SK-N-SH (cell line): ENCODE results near the gene GRIN2C. TPM values are rescaled to one million over a fixed set of nuclear protein-coding genes. Genes with fewer than 3 reads are reported as not detected.
A peak's percentile ranks its signal among the peaks of the same experiment; 100 is the strongest.

ENCODE experiments used
- CTCF ChIA-PET: fragments of 300-600, 350-600 bp; formaldehyde crosslinking; extraction: SDS; loops from one replicate; lab custom pipeline; 2021; lab: Yijun Ruan, JAX
- POLR2A ChIA-PET: fragments of 350-600 bp; sonication (Branson Sonifier 250); formaldehyde crosslinking; extraction: SDS; loops from one replicate; lab custom pipeline; 2020; ENCODE audit warnings: antibody characterized with exemption, inconsistent platforms; lab: Yijun Ruan, JAX
- DNase-seq: peaks from one replicate; pipeline ENCODE4 v3.0.0; 2012
- H2AFZ ChIP-seq: fragments of 200-600 bp; sonication (generic); 2 replicates; pipeline ENCODE4 v1.8.1; 2016; ENCODE audit warnings: antibody characterized with exemption, mild to moderate bottlenecking, low read depth
- H3F3A ChIP-seq: fragments of 200-600 bp; sonication (generic); replicated peaks from 2 replicates; pipeline ENCODE3; 2016; ENCODE audit warnings: antibody characterized with exemption, mild to moderate bottlenecking; ENCODE audit not compliant: insufficient read depth
- H3K27ac ChIP-seq, 2 experiments: fragments of 200-500 bp in 1 of 2; fragments of 200-600 bp in 1 of 2; sonication (Bioruptor generic) in 1 of 2; sonication (generic), shearing (Covaris generic) in 1 of 2; 2 replicates each; pipeline versions ENCODE4 v1.5.1 to v1.6.1; 2014 to 2016; ENCODE audit warnings: low read depth in 2 of 2, inconsistent platforms in 1 of 2, low read length in 1 of 2, mild to moderate bottlenecking in 1 of 2, mixed read lengths in 1 of 2
- H3K27me3 ChIP-seq: fragments of 200-600 bp; sonication (generic), shearing (Covaris generic); 2 replicates; pipeline ENCODE4 v1.6.1; 2016; ENCODE audit warnings: mixed run types; ENCODE audit not compliant: insufficient read depth
- H3K36me3 ChIP-seq, 2 experiments: fragments of 200-500 bp in 1 of 2; fragments of 200-600 bp in 1 of 2; sonication (Bioruptor generic) in 1 of 2; sonication (generic) in 1 of 2; replicated peaks in 1 of 2; 2 replicates each; pipeline versions ENCODE3 to v1.5.1; 2014 to 2016; ENCODE audit warnings: low read length in 1 of 2, mild to moderate bottlenecking in 1 of 2; ENCODE audit not compliant: insufficient read depth in 2 of 2, control insufficient read depth in 1 of 2
- H3K4me1 ChIP-seq, 2 experiments: fragments of 200-500 bp in 1 of 2; fragments of 200-600 bp in 1 of 2; sonication (Bioruptor generic) in 1 of 2; sonication (generic), shearing (Covaris generic) in 1 of 2; 2 replicates each; pipeline versions ENCODE4 v1.5.1 to v1.6.1; 2014 to 2016; ENCODE audit warnings: low read depth in 1 of 2, low read length in 1 of 2, mixed run types in 1 of 2; ENCODE audit not compliant: insufficient read depth in 2 of 2, control insufficient read depth in 1 of 2
- H3K4me2 ChIP-seq: fragments of 200-600 bp; sonication (generic), shearing (Covaris generic); 2 replicates; pipeline ENCODE4 v1.6.1; 2017; ENCODE audit warnings: mixed run types
- H3K4me3 ChIP-seq, 2 experiments: fragments of 200-500 bp in 1 of 2; fragments of 200-600 bp in 1 of 2; sonication (Bioruptor generic) in 1 of 2; sonication (generic), shearing (Covaris generic) in 1 of 2; 2 replicates each; pipeline versions ENCODE4 v1.5.1 to v1.8.1; 2014 to 2016; ENCODE audit warnings: low read depth in 2 of 2, inconsistent platforms in 1 of 2, low read length in 1 of 2, mild to moderate bottlenecking in 1 of 2, mixed read lengths in 1 of 2, moderate library complexity in 1 of 2
- H3K79me2 ChIP-seq: fragments of 200-600 bp; sonication (generic); 2 replicates; pipeline ENCODE4 v1.8.1; 2017; ENCODE audit warnings: mild to moderate bottlenecking; ENCODE audit not compliant: insufficient read depth
- H3K9ac ChIP-seq: fragments of 200-600 bp; sonication (generic); 2 replicates; pipeline ENCODE4 v1.6.1; 2017; ENCODE audit warnings: mixed run types
- H3K9me2 ChIP-seq: fragments of 200-600 bp; sonication (generic); 2 replicates; pipeline ENCODE4 v1.6.1; 2017; ENCODE audit warnings: mixed run types
- H3K9me3 ChIP-seq: fragments of 200-600 bp; sonication (generic); 2 replicates; pipeline ENCODE4 v1.6.1; 2017; ENCODE audit warnings: mixed run types, mild to moderate bottlenecking, moderate library complexity
- H4K20me1 ChIP-seq: fragments of 200-600 bp; sonication (generic); 2 replicates; pipeline ENCODE4 v1.6.1; 2017; ENCODE audit warnings: mild to moderate bottlenecking, mixed run types; ENCODE audit not compliant: insufficient read depth
- CHD2 ChIP-seq: fragments of 150-350 bp; IDR thresholded peaks from 2 replicates; pipeline ENCODE4 v1.6.1; 2018; ENCODE audit warnings: low read length; ENCODE audit not compliant: partially characterized antibody
- EP300 ChIP-seq, 2 experiments: IDR thresholded peaks; 2 replicates each; pipeline versions ENCODE4 v1.4.0 to v1.6.1; 2012; ENCODE audit warnings: borderline replicate concordance in 1 of 2, low read depth in 1 of 2, low read length in 1 of 2
- FOXJ3 ChIP-seq: sonication (generic); formaldehyde crosslinking; IDR thresholded peaks from 2 replicates; pipeline ENCODE4 v1.5.1; 2020; ENCODE audit warnings: mild to moderate bottlenecking, missing genetic modification reagents
- FOXM1 ChIP-seq: IDR thresholded peaks from 2 replicates; pipeline ENCODE4 v1.4.0; 2012; ENCODE audit warnings: low read depth, mild to moderate bottlenecking
- GATA2 ChIP-seq: sonication (generic); formaldehyde crosslinking; IDR thresholded peaks from 2 replicates; pipeline ENCODE4 v1.5.0; 2020; ENCODE audit warnings: mild to moderate bottlenecking, missing genetic modification reagents
- NRF1 ChIP-seq: IDR thresholded peaks from 2 replicates; pipeline ENCODE4 v1.6.1; 2012; ENCODE audit warnings: low read depth, mild to moderate bottlenecking, low read length
- RCOR1 ChIP-seq: fragments of 150-350 bp; IDR thresholded peaks from 2 replicates; pipeline ENCODE4 v1.6.1; 2017; ENCODE audit warnings: antibody characterized with exemption, low read length
- RXRA ChIP-seq: IDR thresholded peaks from 2 replicates; pipeline ENCODE4 v1.4.0; 2012; ENCODE audit warnings: low read depth, mild to moderate bottlenecking, borderline replicate concordance
- SIN3A ChIP-seq: IDR thresholded peaks from 2 replicates; pipeline ENCODE4 v1.6.1; 2012; ENCODE audit warnings: low read depth, mild to moderate bottlenecking, low read length, moderate library complexity, borderline replicate concordance
- YY1 ChIP-seq: IDR thresholded peaks from 2 replicates; pipeline ENCODE4 v1.4.0; 2012; ENCODE audit warnings: low read depth, mild to moderate bottlenecking
- WGBS: methylation state at CpG from one replicate; pipeline ENCODE4 v1.1.6; 2017; ENCODE audit warnings: low lambda C conversion rate; 5-methylcytosine and 5-hydroxymethylcytosine counted together
- polyA plus RNA-seq, 3 experiments: library from polyadenylated mRNA; depleted of rRNA; stranded (reverse); fragments of >200 nt; gene quantifications; 2 replicates each; pipeline ENCODE4 v1.2.3, GENCODE V29; 2012
- TF ChIP-seq, protein P1 (sequence below): IDR thresholded peaks from 2 replicates; pipeline ENCODE4; 2012
- TF ChIP-seq, protein P2 (sequence below): IDR thresholded peaks from 2 replicates; pipeline ENCODE4 v1.4.0; 2012; ENCODE audit warnings: low read depth

GRIN2C gene
- polyA plus RNA-seq, 1 of the 3 experiments (the other 2 are of a cell fraction): 0.39 TPM

DNA sequence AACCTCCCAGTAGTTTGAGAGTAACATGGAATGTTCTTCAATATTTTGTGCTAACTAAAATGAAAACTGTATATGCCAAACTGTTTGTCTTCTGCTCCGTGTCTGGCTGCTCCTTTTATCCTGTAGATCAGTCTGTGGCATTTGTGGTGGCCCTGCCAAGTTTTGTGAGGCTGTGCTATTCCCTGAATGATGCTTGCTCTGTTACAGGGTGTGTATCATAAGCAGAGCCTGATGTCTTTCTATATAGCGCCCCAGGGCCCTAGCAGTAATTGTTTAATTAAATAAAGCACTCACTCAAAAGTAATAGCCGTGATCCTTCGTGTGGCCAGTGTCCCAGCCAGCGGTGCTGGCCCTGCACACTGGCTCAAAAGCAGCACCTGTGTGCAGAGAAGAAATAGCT is 55.7 kb downstream of the GRIN2C start:
- no peaks in the 10 kb centered on the region for H3K79me2 ChIP-seq
- DNase-seq: peak; percentile 90
- no peaks in the 10 kb centered on the region for H3K9me3 ChIP-seq
- no peak overlapping the region for H2AFZ ChIP-seq
- H3K27me3 ChIP-seq: no peaks in the 10 kb centered on the region
- CTCF ChIA-PET: interaction anchor here (0.7 to 98.1 kb wide), 7 partner anchors 10 to 59 kb away, joined by 3 to 3869 read pairs (median 7); partner anchors contain the start of genes FDXR and GRIN2C
- peaks cover 5% of the 10 kb centered on the region for H3F3A ChIP-seq
- WGBS: 54% methylated on average over 5 of the region's 5 CpGs
- peaks cover 0 to 42% of the 10 kb centered on the region in 2 experiments for H3K36me3 ChIP-seq
- H4K20me1 ChIP-seq: no peaks in the 10 kb centered on the region
- H3K4me2 ChIP-seq: no peak overlapping the region
- no peak overlapping the region for H3K9ac ChIP-seq
- H3K4me1 ChIP-seq: peaks cover 5 to 68% of the 10 kb centered on the region in 2 experiments; a peak in 3 of 4 replicates
- H3K27ac ChIP-seq: peak overlapping the region in 1 of 2 experiments; percentile 86; a peak in 2 of 4 replicates
- TF ChIP-seq FOXJ3 (CRISPR knock-in tag): peak; percentile 93
- TF ChIP-seq EP300 (IDR thresholded peaks at IDR 0.05; ENCODE audit: borderline replicate concordance in 1 of 2, low read depth in 1 of 2, low read length in 1 of 2): peak in 1 of 2 experiments; percentile 85; a peak in 2 of 4 replicates
- TF ChIP-seq, protein P1, sequence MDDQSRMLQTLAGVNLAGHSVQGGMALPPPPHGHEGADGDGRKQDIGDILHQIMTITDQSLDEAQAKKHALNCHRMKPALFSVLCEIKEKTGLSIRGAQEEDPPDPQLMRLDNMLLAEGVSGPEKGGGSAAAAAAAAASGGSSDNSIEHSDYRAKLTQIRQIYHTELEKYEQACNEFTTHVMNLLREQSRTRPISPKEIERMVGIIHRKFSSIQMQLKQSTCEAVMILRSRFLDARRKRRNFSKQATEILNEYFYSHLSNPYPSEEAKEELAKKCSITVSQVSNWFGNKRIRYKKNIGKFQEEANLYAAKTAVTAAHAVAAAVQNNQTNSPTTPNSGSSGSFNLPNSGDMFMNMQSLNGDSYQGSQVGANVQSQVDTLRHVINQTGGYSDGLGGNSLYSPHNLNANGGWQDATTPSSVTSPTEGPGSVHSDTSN: no peak
- TF ChIP-seq RXRA: no peak
- TF ChIP-seq CHD2: peak; percentile 88
- TF ChIP-seq RCOR1: peak; percentile 97
- peak; percentile 91 for TF ChIP-seq GATA2 (CRISPR knock-in tag)
- TF ChIP-seq, all 33 proteins: peak for 5
- POLR2A ChIA-PET: interaction anchor here (0.8 kb wide), 1 partner anchor 30 kb away, joined by 5 read pairs; no protein-coding TSS in a partner anchor
- Histone ChIP-seq H3K9me2 (no peaks in the 10 kb centered on the region), H3K4me3 (no peak overlapping the region)

DNA sequence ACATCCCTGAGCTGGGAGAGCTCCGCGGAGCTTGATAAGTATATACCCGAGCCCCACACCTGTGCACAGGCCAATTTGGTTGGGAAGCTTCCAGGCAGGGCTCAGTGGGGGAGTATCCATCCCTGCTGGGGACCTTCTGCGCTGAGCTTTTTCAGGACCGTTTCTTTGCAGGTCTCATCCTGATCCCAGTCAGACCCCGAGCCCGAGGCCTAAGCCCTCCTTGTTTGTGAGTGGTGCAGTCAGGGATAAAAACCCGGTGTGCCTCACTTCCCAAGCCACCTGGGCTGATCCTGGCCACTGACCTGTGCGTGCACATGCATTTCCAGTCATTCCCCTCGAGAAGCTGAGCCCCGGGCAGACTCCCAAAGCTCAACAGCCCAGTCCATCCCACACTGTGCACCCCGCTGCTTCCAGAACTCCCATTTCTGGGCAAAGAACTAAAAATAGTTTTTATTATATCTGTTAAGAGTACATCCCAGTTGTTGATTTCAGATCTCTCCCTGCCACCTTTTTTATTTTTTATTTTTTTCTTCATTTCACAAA is 56.2 kb downstream of the GRIN2C start:
- Histone ChIP-seq H4K20me1 (no peaks in the 10 kb centered on the region), H3F3A (peaks cover 9% of the 10 kb centered on the region), H3K9me3 (no peaks in the 10 kb centered on the region), H3K27ac (peak overlapping the region in 1 of 2 experiments; percentile 86; a peak in 2 of 4 replicates), H3K4me3 (no peak overlapping the region), H3K4me2 (no peak overlapping the region), H3K79me2 (no peaks in the 10 kb centered on the region), H3K36me3 (peaks cover 0 to 45% of the 10 kb centered on the region in 2 experiments), H3K4me1 (peaks cover 9 to 66% of the 10 kb centered on the region in 2 experiments), H3K9me2 (no peaks in the 10 kb centered on the region), H2AFZ (no peak overlapping the region), H3K27me3 (no peaks in the 10 kb centered on the region), H3K9ac (no peak overlapping the region)
- no peak for DNase-seq
- ChIA-PET CTCF (interaction anchor here (0.7 to 98.1 kb wide), 5 partner anchors 10 to 56 kb away, joined by 3 to 3869 read pairs (median 7); partner anchors contain the start of genes FDXR and GRIN2C), POLR2A (no interaction called here)
- WGBS: 87% methylated on average over 12 of the region's 12 CpGs
- TF ChIP-seq, protein P2, sequence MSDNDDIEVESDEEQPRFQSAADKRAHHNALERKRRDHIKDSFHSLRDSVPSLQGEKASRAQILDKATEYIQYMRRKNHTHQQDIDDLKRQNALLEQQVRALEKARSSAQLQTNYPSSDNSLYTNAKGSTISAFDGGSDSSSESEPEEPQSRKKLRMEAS: no peak
- TF ChIP-seq YY1: no peak
- no peak for TF ChIP-seq FOXM1
- TF ChIP-seq SIN3A: no peak
- no peak for TF ChIP-seq NRF1
